Activated CD8-positive, alpha-beta memory T cell treated with anti-CD3 and anti-CD28 coated beads, Interleukin-2, amount 50 U/mL, for 24 hours (primary cell): ENCODE measurements around the gene KAZN.

ENCODE experiments used
- DNase-seq: peaks from one replicate; pipeline ENCODE4 v3.0.0-alpha.2; 2020; ENCODE audit errors: extremely low read depth

Gene KAZN

GRCh38 chr1:14614341-14614740 lies 15.9 kb downstream of the KAZN start:
- DNase-seq, result no peak

GRCh38 chr1:14615549-14616218 lies 17.2 kb downstream of the KAZN start:
- no peak for DNase-seq

DNA sequence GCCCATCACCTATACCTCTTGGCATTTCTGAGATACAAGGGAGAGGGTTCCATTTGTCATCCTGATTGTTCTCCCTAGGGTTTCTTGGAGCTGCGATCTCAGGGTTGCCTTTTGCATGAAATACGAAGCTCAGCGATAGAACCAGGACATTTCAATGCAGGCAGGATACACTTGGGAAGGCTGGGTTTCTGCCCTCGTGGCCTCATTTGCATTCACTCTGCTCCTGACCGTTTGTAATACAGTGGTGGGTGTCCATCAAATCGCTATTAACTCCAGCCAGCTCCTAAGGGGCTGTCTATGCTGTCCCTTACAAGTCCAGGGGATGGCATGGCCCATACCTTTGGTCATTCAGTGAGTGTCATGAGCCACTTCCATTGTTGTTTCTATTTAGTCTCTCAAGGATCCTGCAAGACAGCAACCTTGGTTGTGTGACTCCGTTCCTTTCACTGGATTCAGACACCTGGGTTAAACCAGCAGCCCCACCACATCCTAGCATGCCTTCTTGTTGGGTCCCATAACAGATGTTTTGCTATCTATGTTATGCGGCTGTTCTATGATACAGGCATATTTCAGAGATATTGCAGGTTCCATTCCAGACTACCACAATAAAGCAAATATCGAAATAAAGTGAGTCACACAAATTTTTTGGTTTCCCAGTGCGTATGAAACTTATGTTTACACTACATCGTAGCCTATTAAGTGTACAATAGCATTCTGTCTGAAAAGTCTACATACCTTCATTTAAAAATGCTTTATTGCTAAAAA lies 18.3 kb downstream of the KAZN start:
- no peak for DNase-seq

DNA sequence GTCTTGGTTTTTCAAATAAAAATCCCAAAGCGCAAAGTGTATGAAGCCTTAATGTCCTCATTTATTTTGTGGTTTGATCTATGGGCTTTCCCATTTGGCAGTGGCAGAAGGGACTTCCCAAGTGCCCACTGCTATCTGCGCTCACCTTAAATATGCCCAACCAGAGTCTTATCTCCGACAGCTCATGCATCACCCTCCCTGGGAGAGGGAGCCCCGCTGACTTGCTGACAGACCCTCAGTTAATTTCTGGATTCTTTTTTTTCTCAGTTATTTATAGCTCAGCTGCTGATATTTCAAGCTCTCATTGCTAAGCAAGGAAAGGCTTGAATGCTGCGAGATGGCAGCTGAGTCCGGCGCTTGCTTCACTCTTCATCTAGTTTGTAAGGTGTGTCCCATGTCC lies 19.3 kb downstream of the KAZN start:
- DNase-seq, result no peak

DNA sequence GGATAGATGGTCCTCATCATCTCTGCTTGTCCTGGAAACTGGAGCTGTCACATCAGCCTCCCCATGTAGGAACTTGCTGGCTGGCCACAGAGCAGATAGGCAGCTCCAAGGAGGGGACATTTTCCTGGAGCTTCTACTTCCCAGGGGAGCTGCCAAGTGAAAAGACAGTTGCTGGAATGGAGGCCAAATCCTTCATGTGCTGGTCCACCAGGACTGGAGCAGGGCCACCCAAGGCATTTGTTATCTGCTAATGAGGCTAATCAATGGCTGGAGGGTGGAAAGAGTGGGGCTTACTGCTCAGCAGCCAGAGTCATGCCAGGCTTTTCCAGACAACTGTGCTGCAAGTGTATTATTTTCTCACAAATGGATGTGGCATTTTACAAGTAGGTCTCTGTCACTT lies 22.5 kb downstream of the KAZN start:
- no peak for DNase-seq

GRCh38 chr1:14623090-14623489 lies 24.6 kb downstream of the KAZN start:
- DNase-seq, result no peak

DNA sequence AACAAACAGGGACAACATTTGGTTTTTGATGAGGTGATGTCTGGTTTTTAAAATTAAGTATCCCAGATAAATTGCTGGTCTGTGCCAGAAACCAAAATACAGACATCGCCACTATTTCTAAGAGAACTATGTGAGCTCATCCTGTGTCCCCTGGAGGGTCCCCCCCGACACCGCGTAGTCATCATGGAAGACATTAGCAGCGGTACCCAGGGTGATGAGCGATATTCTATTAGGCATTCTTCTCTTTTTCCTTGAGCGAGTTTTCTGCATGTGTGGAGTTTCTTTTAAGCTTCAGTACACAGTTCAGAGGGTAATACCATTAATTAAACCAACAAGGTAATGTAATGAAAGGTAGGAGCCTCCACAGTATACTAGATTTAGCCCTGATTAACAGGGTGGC lies 26.5 kb downstream of the KAZN start:
- DNase-seq, result no peak

GRCh38 chr1:14625572-14625971 lies 27.1 kb downstream of the KAZN start:
- DNase-seq, result no peak

GRCh38 chr1:14625996-14626395 lies 27.5 kb downstream of the KAZN start:
- no peak for DNase-seq

DNA sequence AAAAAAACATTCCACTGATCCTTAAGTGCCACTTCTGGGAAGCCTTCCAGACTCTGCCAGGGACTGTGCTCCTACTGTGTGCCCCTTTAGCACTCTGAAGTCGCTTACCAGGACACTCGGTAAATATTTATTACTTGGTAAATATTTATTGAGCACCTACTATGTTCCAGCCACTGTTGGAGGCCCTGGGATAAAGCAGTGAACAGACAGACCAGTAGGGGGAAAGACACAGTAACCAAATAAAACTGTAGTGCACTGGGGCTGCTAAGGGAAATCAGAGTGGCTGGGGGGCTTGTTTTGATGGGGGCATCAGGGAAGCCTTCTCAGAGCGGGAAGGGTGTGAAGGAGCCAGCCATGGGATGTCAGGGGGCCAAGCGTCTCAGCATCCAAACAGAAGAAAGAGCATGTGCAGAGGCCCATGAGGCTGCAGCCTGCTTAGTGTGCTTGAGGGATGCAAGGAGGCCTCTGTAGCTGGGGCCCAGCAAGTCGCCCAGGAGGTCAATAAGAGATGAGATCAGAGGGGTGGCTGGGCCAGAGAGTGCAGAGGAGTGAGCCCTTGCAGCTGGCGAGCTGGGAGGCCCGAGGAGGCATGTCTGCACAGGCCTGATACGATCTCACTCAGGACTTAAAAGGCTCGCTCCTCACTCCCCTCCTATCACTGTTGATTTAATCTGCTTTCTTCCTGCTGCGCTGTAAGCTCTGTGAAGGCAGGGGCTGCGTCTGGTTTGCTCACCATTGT lies 28.6 kb downstream of the KAZN start:
- no peak for DNase-seq

GRCh38 chr1:14627608-14628489 lies 29.4 kb downstream of the KAZN start:
- DNase-seq, result no peak

GRCh38 chr1:14629363-14630014 lies 31.0 kb downstream of the KAZN start:
- no peak for DNase-seq

GRCh38 chr1:14630986-14631385 lies 32.5 kb downstream of the KAZN start:
- DNase-seq, result no peak

DNA sequence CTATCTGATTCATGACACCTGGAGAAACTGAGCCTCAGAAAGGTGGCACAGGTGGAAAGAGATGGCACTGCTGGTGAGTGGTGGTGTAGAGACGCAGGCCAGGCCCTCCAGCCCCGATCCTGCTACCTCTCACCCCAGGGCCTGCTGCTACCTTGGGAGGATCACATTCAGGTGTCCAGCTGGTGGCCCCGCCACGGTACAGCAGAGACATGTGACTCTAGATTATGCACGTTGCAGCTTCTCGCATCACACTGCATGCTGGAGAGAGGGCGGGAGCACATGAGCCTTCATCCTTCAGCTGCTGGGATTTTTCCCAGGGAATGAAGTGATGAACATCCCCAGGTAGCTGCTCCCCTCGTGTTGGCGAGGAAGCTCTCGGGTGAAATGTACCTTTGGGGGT lies 32.9 kb downstream of the KAZN start:
- no peak for DNase-seq

DNA sequence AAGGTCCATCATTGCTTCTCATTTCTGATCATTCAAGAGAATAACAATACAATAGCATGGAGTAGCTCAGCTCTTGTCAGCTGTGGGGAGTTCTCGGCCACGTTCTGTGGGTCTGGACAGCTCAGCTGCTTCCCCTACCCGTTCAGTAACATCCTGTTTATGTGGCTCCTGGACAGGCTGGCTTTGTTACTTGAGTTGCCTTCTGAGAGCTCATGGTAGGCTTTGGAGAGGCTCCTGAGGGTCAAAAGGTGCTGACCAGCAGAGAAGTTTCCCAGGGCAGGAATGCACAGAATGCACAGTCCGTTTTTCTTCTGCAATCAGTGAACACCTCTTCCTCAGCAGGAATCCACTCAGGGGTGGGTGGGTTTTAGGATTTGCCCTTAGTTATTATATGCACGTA lies 36.0 kb downstream of the KAZN start:
- DNase-seq, result no peak

DNA sequence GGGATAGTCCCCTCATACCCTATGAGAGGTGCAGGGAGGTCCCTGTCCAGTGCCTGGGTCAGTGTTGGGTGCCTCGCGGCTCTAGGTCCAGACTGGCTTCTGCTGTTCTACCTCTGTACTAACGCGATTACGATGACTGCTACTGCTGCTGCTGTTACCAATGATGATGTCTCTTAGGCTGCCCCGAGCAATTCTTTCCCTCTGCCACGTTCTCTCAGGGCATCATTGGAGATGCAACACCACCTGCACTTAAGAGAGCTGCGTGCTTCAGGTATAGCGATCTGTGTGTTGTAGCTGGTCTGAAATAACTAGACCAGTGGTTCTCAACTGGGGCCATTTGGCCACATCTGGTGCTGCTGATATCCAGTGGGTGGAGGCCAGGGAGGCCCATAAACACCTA lies 36.9 kb downstream of the KAZN start:
- no peak for DNase-seq

DNA sequence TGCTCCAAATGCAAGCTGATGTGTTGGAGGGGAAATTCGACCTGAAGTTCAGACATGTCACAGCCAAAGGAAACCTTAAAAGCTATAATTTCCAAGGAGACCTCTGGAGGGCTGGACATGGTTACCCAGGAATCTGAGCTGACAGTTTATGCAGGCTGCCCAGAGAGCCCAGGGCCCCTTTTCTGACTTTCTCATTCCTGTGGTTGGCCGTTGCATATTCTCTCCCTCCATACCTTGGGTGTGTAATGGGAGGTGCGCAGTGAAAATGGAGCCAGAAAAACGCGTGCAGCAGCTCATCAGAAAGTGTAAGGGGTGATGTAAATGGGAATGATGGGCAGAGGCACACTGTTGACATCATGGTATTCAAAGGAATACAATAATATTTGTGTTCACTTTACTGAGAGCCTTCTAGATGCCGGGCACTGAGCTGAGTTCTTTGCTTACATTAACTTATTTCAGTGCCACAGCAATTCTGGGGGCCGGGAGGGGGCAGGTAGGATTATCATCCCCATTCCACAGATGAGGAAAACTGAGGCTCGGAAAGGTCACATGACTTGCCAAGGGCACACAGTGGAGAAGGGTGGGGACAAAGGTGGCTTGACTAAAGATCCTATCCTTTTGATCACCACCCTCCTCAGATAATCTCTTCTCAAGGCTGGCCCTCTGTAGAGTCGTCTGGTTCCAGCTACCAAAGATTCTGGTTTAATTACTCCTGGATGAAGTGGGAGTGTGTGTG lies 38.6 kb downstream of the KAZN start:
- DNase-seq, result no peak

DNA sequence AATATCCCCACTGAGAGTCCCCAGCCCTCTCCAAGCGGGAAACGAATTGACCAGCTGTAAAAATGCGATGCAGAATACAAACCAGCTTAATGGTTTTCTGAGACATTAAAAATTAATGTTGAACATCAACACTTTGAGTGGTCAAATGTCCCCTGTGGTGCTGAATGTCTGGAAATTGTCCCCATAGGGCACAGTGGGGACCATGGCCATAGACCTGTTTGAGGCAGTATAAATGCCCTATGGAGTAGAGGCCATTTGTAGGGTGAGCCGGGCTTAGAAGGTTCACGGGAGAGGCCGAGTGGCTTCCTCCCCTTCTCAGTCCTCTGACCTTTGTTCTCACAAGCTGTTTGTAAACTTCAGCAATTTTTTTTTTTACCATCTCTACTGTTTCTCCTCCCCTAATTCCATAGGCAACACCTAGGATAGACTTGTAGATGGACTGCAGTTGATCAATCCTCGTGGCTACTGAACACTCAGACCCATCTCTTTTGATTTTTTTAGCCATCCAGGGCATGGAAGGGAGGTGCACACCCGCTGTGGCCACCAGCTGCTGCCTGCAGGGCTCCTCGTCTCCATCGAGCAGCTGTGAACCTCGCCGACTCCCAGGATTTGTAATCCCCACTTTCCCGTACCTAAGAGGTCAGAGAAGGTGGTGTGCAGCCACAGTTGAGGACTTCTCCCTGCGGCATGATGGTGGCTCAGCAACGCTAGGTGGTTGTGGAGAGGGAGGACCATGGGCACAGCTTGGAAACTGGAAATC lies 41.0 kb downstream of the KAZN start:
- DNase-seq, result no peak

- no peak for DNase-seq
Observed at GRCh38 chr1:14642712-14643111, 44.2 kb downstream of the KAZN start.

GRCh38 chr1:14646973-14647372 lies 48.5 kb downstream of the KAZN start:
- DNase-seq, result no peak
